Measurements from ENCODE around the gene TRIO.

TRIO gene

GRCh38 chr5:14228219-14228618 is 85.1 kb downstream of the TRIO start:
- H3K18ac ChIP-seq (ENCODE audit: low read length): no peak overlapping the region
- H2BK12ac ChIP-seq (ENCODE audit: low read length): no peak overlapping the region
- no peak overlapping the region for H3K27ac ChIP-seq (replicated peaks; ENCODE audit: low read length)
- peaks cover 0 to 6% of the 10 kb centered on the region in 2 donors for H3K4me1 ChIP-seq (ENCODE audit: control insufficient read depth in 2 of 2, insufficient read depth in 1 of 2, low read depth in 1 of 2, low read length in 2 of 2)
- no peak overlapping the region for H2BK5ac ChIP-seq (ENCODE audit: low read length)
- H3K4me2 ChIP-seq (ENCODE audit: insufficient read depth, low read length, poor library complexity, severe bottlenecking): no peak overlapping the region
- no peak overlapping the region for H2BK120ac ChIP-seq (ENCODE audit: low read depth, low read length)
- no peaks in the 10 kb centered on the region for H3K27me3 ChIP-seq (ENCODE audit: control insufficient read depth in 3 of 3, insufficient read depth in 3 of 3, low read depth in 1 of 3, low read length in 3 of 3)
- H3K23ac ChIP-seq (ENCODE audit: low read depth, low read length, poor library complexity): no peak overlapping the region
- no peak overlapping the region for H3K14ac ChIP-seq (ENCODE audit: low read length)
- no peak overlapping the region for H4K8ac ChIP-seq (ENCODE audit: low read depth, low read length)
- H3K4me3 ChIP-seq (ENCODE audit: low read length in 2 of 2): no peak overlapping the region
- no peak overlapping the region for H2AK5ac ChIP-seq (ENCODE audit: low read depth, low read length)
- no peak overlapping the region for H3K9ac ChIP-seq (ENCODE audit: low read depth, low read length, poor library complexity)
- no peaks in the 10 kb centered on the region for H3K9me3 ChIP-seq (replicated peaks in 1 of 2; ENCODE audit: control insufficient read depth in 2 of 2, insufficient read depth in 1 of 2, low read depth in 1 of 2, low read length in 2 of 2)
- no peak overlapping the region for H4K91ac ChIP-seq (ENCODE audit: low read depth, low read length, poor library complexity)
- WGBS, 2 donors (ENCODE audit: extremely low coverage in 2 of 2, insufficient read length in 2 of 2, insufficient replicate concordance in 1 of 2): no CpG with 5 or more reads among the region's 6 CpGs
- H3K79me1 ChIP-seq (ENCODE audit: low read depth, low read length): no peaks in the 10 kb centered on the region
- no peak overlapping the region for H2BK15ac ChIP-seq (ENCODE audit: low read length)
- no peak for DNase-seq (ENCODE audit: low spot score)
- H3K4ac ChIP-seq (ENCODE audit: low read length): no peak overlapping the region
- H2AFZ ChIP-seq (ENCODE audit: low read length): no peak overlapping the region
- H3K36me3 ChIP-seq (replicated peaks in 1 of 2; ENCODE audit: control insufficient read depth in 2 of 2, insufficient read depth in 2 of 2, low read length in 2 of 2): no peaks in the 10 kb centered on the region

GRCh38 chr5:14229181-14229580 is 86.0 kb downstream of the TRIO start:
- no peak overlapping the region for H4K8ac ChIP-seq (ENCODE audit: low read depth, low read length)
- no peak overlapping the region for H3K23ac ChIP-seq (ENCODE audit: low read depth, low read length, poor library complexity)
- no peak overlapping the region for H3K4me2 ChIP-seq (ENCODE audit: insufficient read depth, low read length, poor library complexity, severe bottlenecking)
- H3K79me1 ChIP-seq (ENCODE audit: low read depth, low read length): peaks cover 2% of the 10 kb centered on the region
- H3K4ac ChIP-seq (ENCODE audit: low read length): no peak overlapping the region
- H2BK12ac ChIP-seq (ENCODE audit: low read length): no peak overlapping the region
- H3K9ac ChIP-seq (ENCODE audit: low read depth, low read length, poor library complexity): no peak overlapping the region
- no peak overlapping the region for H2BK15ac ChIP-seq (ENCODE audit: low read length)
- H2BK5ac ChIP-seq (ENCODE audit: low read length): no peak overlapping the region
- H3K4me1 ChIP-seq (ENCODE audit: control insufficient read depth in 2 of 2, insufficient read depth in 1 of 2, low read depth in 1 of 2, low read length in 2 of 2): peaks cover 0 to 7% of the 10 kb centered on the region in 2 donors
- no peak overlapping the region for H4K91ac ChIP-seq (ENCODE audit: low read depth, low read length, poor library complexity)
- no peaks in the 10 kb centered on the region for H3K9me3 ChIP-seq (replicated peaks in 1 of 2; ENCODE audit: control insufficient read depth in 2 of 2, insufficient read depth in 1 of 2, low read depth in 1 of 2, low read length in 2 of 2)
- no CpG with 5 or more reads among the region's 1 CpG for WGBS, 2 donors (ENCODE audit: extremely low coverage in 2 of 2, insufficient read length in 2 of 2, insufficient replicate concordance in 1 of 2)
- no peaks in the 10 kb centered on the region for H3K36me3 ChIP-seq (replicated peaks in 1 of 2; ENCODE audit: control insufficient read depth in 2 of 2, insufficient read depth in 2 of 2, low read length in 2 of 2)
- H3K14ac ChIP-seq (ENCODE audit: low read length): no peak overlapping the region
- H2AK5ac ChIP-seq (ENCODE audit: low read depth, low read length): no peak overlapping the region
- H2BK120ac ChIP-seq (ENCODE audit: low read depth, low read length): no peak overlapping the region
- H2AFZ ChIP-seq (ENCODE audit: low read length): no peak overlapping the region
- no peak overlapping the region for H3K4me3 ChIP-seq (ENCODE audit: low read length in 2 of 2)
- no peak for DNase-seq (ENCODE audit: low spot score)
- no peaks in the 10 kb centered on the region for H3K27me3 ChIP-seq (ENCODE audit: control insufficient read depth in 3 of 3, insufficient read depth in 3 of 3, low read depth in 1 of 3, low read length in 3 of 3)
- H3K27ac ChIP-seq (replicated peaks; ENCODE audit: low read length): no peak overlapping the region
- H3K18ac ChIP-seq (ENCODE audit: low read length): no peak overlapping the region

GRCh38 chr5:14229734-14230133 is 86.6 kb downstream of the TRIO start:
- H2BK5ac ChIP-seq (ENCODE audit: low read length): no peak overlapping the region
- no peak overlapping the region for H3K18ac ChIP-seq (ENCODE audit: low read length)
- H3K27me3 ChIP-seq (ENCODE audit: control insufficient read depth in 3 of 3, insufficient read depth in 3 of 3, low read depth in 1 of 3, low read length in 3 of 3): no peaks in the 10 kb centered on the region
- WGBS, 2 donors (ENCODE audit: extremely low coverage in 2 of 2, insufficient read length in 2 of 2, insufficient replicate concordance in 1 of 2): no CpG with 5 or more reads among the region's 7 CpGs
- H3K4me2 ChIP-seq (ENCODE audit: insufficient read depth, low read length, poor library complexity, severe bottlenecking): no peak overlapping the region
- no peak overlapping the region for H3K9ac ChIP-seq (ENCODE audit: low read depth, low read length, poor library complexity)
- no peak overlapping the region for H2AK5ac ChIP-seq (ENCODE audit: low read depth, low read length)
- no peaks in the 10 kb centered on the region for H3K36me3 ChIP-seq (replicated peaks in 1 of 2; ENCODE audit: control insufficient read depth in 2 of 2, insufficient read depth in 2 of 2, low read length in 2 of 2)
- H3K4ac ChIP-seq (ENCODE audit: low read length): no peak overlapping the region
- H2BK15ac ChIP-seq (ENCODE audit: low read length): no peak overlapping the region
- H3K4me1 ChIP-seq (ENCODE audit: control insufficient read depth in 2 of 2, insufficient read depth in 1 of 2, low read depth in 1 of 2, low read length in 2 of 2): peaks cover 0 to 7% of the 10 kb centered on the region in 2 donors
- H2BK12ac ChIP-seq (ENCODE audit: low read length): no peak overlapping the region
- H4K91ac ChIP-seq (ENCODE audit: low read depth, low read length, poor library complexity): no peak overlapping the region
- H2AFZ ChIP-seq (ENCODE audit: low read length): no peak overlapping the region
- H2BK120ac ChIP-seq (ENCODE audit: low read depth, low read length): no peak overlapping the region
- H3K27ac ChIP-seq (replicated peaks; ENCODE audit: low read length): no peak overlapping the region
- H3K4me3 ChIP-seq (ENCODE audit: low read length in 2 of 2): no peak overlapping the region
- H3K79me1 ChIP-seq (ENCODE audit: low read depth, low read length): peaks cover 3% of the 10 kb centered on the region
- H3K9me3 ChIP-seq (replicated peaks in 1 of 2; ENCODE audit: control insufficient read depth in 2 of 2, insufficient read depth in 1 of 2, low read depth in 1 of 2, low read length in 2 of 2): no peaks in the 10 kb centered on the region
- H3K23ac ChIP-seq (ENCODE audit: low read depth, low read length, poor library complexity): no peak overlapping the region
- no peak overlapping the region for H3K14ac ChIP-seq (ENCODE audit: low read length)
- no peak for DNase-seq (ENCODE audit: low spot score)
- H4K8ac ChIP-seq (ENCODE audit: low read depth, low read length): no peak overlapping the region

GRCh38 chr5:14231156-14231555 is 88.0 kb downstream of the TRIO start:
- no peak overlapping the region for H2AK5ac ChIP-seq (ENCODE audit: low read depth, low read length)
- H3K9ac ChIP-seq (ENCODE audit: low read depth, low read length, poor library complexity): no peak overlapping the region
- no peak overlapping the region for H4K8ac ChIP-seq (ENCODE audit: low read depth, low read length)
- H3K36me3 ChIP-seq (replicated peaks in 1 of 2; ENCODE audit: control insufficient read depth in 2 of 2, insufficient read depth in 2 of 2, low read length in 2 of 2): no peaks in the 10 kb centered on the region
- H3K4me1 ChIP-seq (ENCODE audit: control insufficient read depth in 2 of 2, insufficient read depth in 1 of 2, low read depth in 1 of 2, low read length in 2 of 2): peaks cover 0 to 4% of the 10 kb centered on the region in 2 donors
- H3K79me1 ChIP-seq (ENCODE audit: low read depth, low read length): peaks cover 3% of the 10 kb centered on the region
- H3K27ac ChIP-seq (replicated peaks; ENCODE audit: low read length): no peak overlapping the region
- H3K14ac ChIP-seq (ENCODE audit: low read length): no peak overlapping the region
- no peak overlapping the region for H3K4me2 ChIP-seq (ENCODE audit: insufficient read depth, low read length, poor library complexity, severe bottlenecking)
- H3K18ac ChIP-seq (ENCODE audit: low read length): no peak overlapping the region
- H3K4ac ChIP-seq (ENCODE audit: low read length): no peak overlapping the region
- no peaks in the 10 kb centered on the region for H3K9me3 ChIP-seq (replicated peaks in 1 of 2; ENCODE audit: control insufficient read depth in 2 of 2, insufficient read depth in 1 of 2, low read depth in 1 of 2, low read length in 2 of 2)
- H2BK120ac ChIP-seq (ENCODE audit: low read depth, low read length): no peak overlapping the region
- H4K91ac ChIP-seq (ENCODE audit: low read depth, low read length, poor library complexity): no peak overlapping the region
- H3K4me3 ChIP-seq (ENCODE audit: low read length in 2 of 2): no peak overlapping the region
- no peak overlapping the region for H2BK15ac ChIP-seq (ENCODE audit: low read length)
- DNase-seq (ENCODE audit: low spot score): no peak
- H2BK5ac ChIP-seq (ENCODE audit: low read length): no peak overlapping the region
- WGBS, 2 donors (ENCODE audit: extremely low coverage in 2 of 2, insufficient read length in 2 of 2, insufficient replicate concordance in 1 of 2): no CpG with 5 or more reads among the region's 2 CpGs
- no peak overlapping the region for H2AFZ ChIP-seq (ENCODE audit: low read length)
- H3K27me3 ChIP-seq (ENCODE audit: control insufficient read depth in 3 of 3, insufficient read depth in 3 of 3, low read depth in 1 of 3, low read length in 3 of 3): no peaks in the 10 kb centered on the region
- H2BK12ac ChIP-seq (ENCODE audit: low read length): no peak overlapping the region
- no peak overlapping the region for H3K23ac ChIP-seq (ENCODE audit: low read depth, low read length, poor library complexity)

Data from neuronal stem cell (in vitro differentiated cells).